Measurements from ENCODE around the gene RPS15. TPM values are rescaled to one million over a fixed set of nuclear protein-coding genes. Genes with fewer than 3 reads are reported as not detected.

Gene RPS15
- total and polyA plus RNA-seq, 4 donors: 296 to 954 (median 414) TPM

- TF ChIP-seq MAX (IDR thresholded peaks at IDR 0.05): no peak
- no peak for TF ChIP-seq EGR1 (IDR thresholded peaks at IDR 0.05; ENCODE audit: low read depth in 2 of 2)
- TF ChIP-seq JUND (IDR thresholded peaks at IDR 0.05): no peak
- no peak for TF ChIP-seq FOXA1 (IDR thresholded peaks at IDR 0.05)
- no peak for TF ChIP-seq CTCF (IDR thresholded peaks at IDR 0.05; ENCODE audit: low read depth, low read length, missing input control)
- TF ChIP-seq RXRA (IDR thresholded peaks at IDR 0.05): no peak
- no peak for TF ChIP-seq NR2F2 (IDR thresholded peaks at IDR 0.05)
- no peak for TF ChIP-seq ZBTB33 (IDR thresholded peaks at IDR 0.05)
- no peak for TF ChIP-seq REST (IDR thresholded peaks at IDR 0.05)
- TF ChIP-seq RAD21 (IDR thresholded peaks at IDR 0.05): no peak
- no peak for TF ChIP-seq YY1 (IDR thresholded peaks at IDR 0.05)
- no peak for TF ChIP-seq SP1 (IDR thresholded peaks at IDR 0.05)
- no peak for TF ChIP-seq HNF4A (conservative IDR thresholded peaks at IDR 0.05)
- no peak for TF ChIP-seq HNF4G (IDR thresholded peaks at IDR 0.05)
- TF ChIP-seq FOXA2 (IDR thresholded peaks at IDR 0.05): no peak
- H3K4me3 ChIP-seq (ENCODE audit: low read depth in 1 of 3, low read length in 3 of 3): no peak overlapping the region
- peaks cover 0 to 1% (median 0%) of the 10 kb centered on the region in 4 donors for H3K36me3 ChIP-seq (ENCODE audit: control insufficient read depth in 4 of 4, insufficient read depth in 3 of 4, low read depth in 1 of 4, low read length in 3 of 4)
- peaks cover 17 to 26% (median 20%) of the 10 kb centered on the region in 4 donors for H3K27me3 ChIP-seq (ENCODE audit: control insufficient read depth in 4 of 4, insufficient read depth in 4 of 4, low read length in 3 of 4)
- H3K9me3 ChIP-seq (ENCODE audit: control insufficient read depth in 4 of 4, low read length in 3 of 4): no peaks in the 10 kb centered on the region
- no peak for DNase-seq (ENCODE audit: low spot score)
- H3K4me1 ChIP-seq (ENCODE audit: control insufficient read depth in 4 of 4, insufficient read depth in 4 of 4, low read length in 3 of 4): peaks cover 0 to 23% (median 2%) of the 10 kb centered on the region in 4 donors
- H3K27ac ChIP-seq (ENCODE audit: low read depth in 1 of 2, low read length in 2 of 2): no peak overlapping the region
- WGBS: 35% methylated on average over 39 of the region's 39 CpGs
- H3K9ac ChIP-seq (ENCODE audit: low read depth in 1 of 2, low read length in 2 of 2): no peak overlapping the region
These were observed 14.0 kb downstream of the RPS15 start for GRCh38 chr19:1451916-1452801.
